GM18909 (cell line): ENCODE measurements around the gene RFPL2.
"Not testable (repeated sequence)": the region's sequence is repeated elsewhere in the genome, so short reads cannot be mapped to it uniquely, and the experiment has no call there.

Experiments used
- ATAC-seq: cut with Tn5 transposase; IDR thresholded peaks from one replicate; pipeline ENCODE4 v1.9.1; 2021; ENCODE audit warnings: mild to moderate bottlenecking; ENCODE audit not compliant: unreplicated experiment, poor library complexity

Gene RFPL2

GRCh38 chr22:32206774-32207758 is 2.2 kb upstream of the RFPL2 start:
- no peak for ATAC-seq

DNA sequence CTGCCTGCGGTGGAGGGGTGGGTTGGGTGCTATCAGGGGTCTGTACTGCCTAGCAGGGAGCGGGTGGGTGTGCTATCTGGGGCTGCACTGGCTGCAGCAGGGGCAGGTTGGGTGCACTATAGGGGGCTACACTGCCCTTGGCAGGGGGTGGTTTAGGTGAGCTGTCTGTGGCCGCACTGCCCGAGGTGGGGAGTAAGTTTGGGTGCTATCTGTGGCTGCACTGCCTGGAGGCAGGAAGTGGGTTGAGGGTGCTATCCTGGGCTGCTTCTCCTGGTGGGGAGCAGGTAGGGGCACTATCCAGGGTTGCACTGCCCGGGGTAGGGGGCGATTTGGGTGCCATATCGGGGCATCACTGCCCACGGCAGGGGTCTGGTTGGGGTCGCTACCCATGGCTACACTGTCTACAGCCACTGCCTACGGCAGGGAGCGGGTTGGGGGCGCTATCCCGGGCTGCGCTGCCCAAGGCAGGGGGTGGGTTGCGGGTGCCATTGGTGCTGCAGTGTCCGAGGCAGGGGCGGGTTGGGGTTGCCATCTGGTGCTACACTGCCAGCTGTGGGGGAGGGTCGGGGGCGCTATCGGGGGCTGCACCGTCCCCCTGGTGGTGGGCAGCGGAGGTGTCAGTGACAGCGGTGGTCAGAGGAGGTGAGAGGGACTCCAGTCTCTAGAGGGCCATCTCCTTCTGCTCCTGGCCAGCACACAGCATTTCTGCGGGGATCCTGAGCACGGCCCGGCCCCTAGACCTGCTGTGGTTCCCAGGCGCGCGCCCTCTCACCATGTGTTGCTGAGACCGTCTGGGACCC is 1.3 kb upstream of the RFPL2 start:
- ATAC-seq, result no peak

DNA sequence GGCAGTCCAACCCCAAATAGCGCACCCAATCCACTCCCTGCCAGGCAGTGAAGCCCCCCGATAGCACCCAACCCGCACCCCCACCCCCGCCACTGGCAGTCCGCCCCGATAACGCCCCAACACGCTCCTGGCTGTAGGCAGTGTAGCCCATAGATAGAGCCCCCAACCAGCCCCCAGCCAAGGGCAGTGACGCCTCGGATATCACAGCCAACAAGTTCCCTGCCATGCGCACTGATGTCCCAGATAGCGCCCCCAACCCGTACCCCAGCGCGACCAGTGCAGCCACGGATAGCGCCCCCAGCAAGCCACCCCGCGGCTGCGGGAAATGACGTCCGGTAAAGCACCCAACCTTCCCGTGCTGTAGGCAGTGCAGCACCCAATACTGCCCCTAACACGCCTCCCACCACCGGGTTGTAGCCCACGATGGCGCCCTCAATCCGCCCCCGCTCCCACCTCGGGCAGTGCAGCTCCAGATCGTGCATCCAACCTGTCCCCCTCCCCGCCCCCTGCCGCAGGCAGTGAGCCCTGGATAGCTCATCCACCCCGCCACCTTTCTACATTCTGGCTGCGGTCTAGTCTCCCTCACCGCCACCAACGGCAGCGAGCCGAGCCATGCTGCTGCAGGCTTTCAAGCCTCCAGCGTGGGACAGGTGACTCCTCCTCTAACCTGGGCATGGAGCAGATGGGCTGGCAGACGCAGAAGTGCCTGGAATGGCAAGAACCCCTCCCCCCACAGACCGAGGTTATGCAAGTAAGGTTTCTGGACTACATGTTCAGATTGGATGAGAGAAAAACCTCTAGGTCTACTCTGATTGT is 625 bp downstream of the RFPL2 start:
- no peak for ATAC-seq

DNA sequence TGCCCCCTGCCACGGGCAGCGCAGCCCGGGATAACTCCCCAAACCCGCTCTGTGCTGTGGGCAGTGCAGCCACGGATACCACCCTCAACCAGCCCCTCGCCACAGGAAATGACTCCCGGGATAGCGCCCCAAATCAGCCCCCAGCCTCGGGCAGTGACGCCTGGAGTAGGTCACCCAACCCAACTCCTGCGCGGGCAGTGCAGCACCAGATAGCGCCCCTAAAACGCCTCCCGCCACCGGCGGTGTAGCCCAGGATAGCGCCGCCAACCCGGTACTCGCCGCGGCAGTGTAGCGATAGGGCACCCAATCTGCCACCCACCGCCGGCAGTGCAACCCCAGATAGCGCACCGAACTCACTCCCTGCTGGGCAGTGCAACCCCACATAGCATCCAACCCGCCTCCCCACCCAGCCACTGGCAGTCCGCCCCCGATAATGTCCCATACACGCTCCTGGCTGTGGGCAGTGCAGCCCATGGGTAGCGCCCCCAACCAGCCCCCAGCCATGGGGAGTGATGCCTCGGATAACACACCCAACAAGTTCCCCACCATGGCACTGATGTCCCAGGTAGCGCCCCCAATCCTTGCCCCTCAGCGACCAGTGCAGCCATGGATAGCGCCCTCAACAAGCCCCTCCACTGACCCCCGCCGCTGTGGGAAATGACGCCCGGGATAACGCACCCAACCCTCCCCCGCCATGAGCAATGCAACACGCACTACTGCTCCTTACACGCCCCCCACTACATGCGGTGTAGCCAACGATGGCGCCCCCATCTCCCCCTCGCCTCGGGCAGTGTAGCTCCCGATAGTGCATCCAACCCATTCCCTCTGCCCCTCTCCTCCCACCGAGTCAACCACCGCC is 1.5 kb downstream of the RFPL2 start:
- ATAC-seq, result no peak

GRCh38 chr22:32202539-32203180 is 2.2 kb downstream of the RFPL2 start:
- no peak for ATAC-seq

GRCh38 chr22:32202161-32202538 is 2.7 kb downstream of the RFPL2 start:
- no peak for ATAC-seq

GRCh38 chr22:32200752-32201151 is 4.1 kb downstream of the RFPL2 start:
- no peak for ATAC-seq

- no peak for ATAC-seq
Measured at GRCh38 chr22:32199961-32200360, 4.9 kb downstream of the RFPL2 start.

DNA sequence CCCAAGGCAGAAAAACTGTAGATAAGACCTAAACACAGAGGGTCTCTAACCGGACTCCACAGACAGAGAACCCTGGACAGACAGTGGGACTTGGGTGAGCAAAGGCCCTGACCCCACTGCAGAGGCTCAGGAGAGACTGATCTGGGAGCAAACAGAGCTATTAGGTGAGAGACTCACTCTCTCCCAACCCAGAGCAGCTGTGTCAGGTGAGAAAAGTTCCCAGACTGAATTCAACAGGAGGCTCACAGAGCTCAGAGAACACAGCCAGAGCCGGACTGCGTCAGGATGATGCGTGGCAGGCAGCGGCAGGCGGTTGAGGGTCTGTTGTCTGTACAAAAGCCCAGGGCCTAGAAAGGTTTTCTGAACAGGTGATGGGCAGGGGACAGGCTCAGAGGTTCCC is 5.5 kb downstream of the RFPL2 start:
- ATAC-seq, result no peak

DNA sequence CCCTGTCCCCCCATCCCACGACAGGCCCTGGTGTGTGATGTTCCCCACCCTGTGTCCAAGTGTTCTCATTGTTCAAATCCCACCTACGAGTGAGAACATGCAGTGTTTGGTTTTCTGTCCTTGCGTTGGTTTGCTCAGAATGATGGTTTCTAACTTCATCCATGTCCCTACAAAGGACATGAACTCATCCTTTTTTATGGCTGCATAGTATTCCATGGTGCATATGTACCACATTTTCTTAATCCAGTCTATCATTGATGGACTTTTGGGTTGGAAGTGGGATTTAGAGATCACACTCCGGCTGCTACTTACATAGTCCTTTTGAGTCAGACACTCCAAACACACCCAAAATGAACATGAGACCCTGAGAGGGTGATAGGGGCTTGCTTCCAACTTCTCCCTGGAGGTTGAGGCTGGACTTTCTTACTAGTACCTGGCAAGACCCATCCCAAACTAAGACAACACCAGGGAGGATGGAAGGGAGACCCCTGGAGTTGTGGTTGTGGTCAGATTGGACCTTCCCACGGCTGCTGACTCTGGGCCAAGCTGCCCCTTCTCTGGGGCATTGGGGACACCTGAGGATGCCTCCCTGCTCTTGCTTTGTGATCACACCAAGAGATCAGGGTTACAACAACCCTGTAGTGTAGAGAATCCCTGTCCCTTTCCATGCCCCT is 7.2 kb downstream of the RFPL2 start:
- not testable (repeated sequence) for ATAC-seq

GRCh38 chr22:32195900-32196299 is 9.0 kb downstream of the RFPL2 start:
- ATAC-seq, result not testable (repeated sequence)

DNA sequence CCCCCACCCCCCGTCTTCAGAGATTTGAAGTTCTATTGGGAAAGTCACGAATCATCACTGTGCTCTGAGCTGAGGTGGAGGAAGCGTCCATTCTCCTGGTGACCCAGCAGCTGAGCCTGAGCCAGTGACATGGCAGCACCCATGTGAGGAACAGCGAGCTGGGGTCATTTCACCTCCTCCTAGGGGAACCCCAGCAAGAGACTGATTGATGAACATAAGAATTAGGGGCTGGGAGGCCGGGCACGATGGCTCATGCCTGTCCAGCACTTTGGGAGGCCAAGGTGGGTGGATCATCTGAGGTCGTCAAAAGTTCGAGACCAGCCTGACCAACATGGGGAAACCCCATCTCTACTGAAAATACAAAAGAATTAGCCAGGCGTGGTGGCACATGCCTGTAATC is 11.5 kb downstream of the RFPL2 start:
- ATAC-seq, result not testable (repeated sequence)

- not testable (repeated sequence) for ATAC-seq
Measured at GRCh38 chr22:32191021-32191420, 13.9 kb downstream of the RFPL2 start.

- ATAC-seq, result no peak
Measured at GRCh38 chr22:32185821-32186220, 19.1 kb downstream of the RFPL2 start.

- ATAC-seq, result no peak
Measured at GRCh38 chr22:32183625-32184024, 21.2 kb downstream of the RFPL2 start.

- ATAC-seq, result no peak
Measured at GRCh38 chr22:32181043-32181442, 23.8 kb downstream of the RFPL2 start.

DNA sequence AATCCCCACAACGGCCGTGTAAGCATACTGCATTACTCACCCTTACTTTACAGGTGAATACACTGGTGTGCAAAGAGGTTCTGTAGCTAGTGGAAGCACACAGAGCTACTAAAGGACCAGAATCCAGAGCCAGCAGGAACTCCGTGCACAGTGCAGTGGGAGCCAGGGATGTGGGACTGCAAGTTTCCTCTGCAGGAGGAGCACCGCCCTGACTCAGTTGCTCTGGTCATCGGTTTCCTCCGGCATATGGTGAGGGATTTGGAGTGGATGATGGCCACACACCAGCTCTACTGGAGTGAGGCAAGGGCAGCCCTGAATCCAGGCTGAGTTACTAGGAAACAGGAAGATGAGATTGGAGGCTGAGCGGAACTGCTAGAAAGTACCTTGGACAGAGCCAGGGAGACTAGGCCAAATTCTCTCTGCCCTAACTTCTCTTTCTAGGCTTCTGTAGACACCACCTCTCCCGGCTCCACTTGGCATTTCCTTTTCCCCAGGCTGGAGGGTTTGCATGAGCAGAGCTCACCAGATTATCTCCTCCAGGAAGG is 27.6 kb downstream of the RFPL2 start:
- no peak for ATAC-seq
